ENCODE results near the gene KDELR3.

DNA sequence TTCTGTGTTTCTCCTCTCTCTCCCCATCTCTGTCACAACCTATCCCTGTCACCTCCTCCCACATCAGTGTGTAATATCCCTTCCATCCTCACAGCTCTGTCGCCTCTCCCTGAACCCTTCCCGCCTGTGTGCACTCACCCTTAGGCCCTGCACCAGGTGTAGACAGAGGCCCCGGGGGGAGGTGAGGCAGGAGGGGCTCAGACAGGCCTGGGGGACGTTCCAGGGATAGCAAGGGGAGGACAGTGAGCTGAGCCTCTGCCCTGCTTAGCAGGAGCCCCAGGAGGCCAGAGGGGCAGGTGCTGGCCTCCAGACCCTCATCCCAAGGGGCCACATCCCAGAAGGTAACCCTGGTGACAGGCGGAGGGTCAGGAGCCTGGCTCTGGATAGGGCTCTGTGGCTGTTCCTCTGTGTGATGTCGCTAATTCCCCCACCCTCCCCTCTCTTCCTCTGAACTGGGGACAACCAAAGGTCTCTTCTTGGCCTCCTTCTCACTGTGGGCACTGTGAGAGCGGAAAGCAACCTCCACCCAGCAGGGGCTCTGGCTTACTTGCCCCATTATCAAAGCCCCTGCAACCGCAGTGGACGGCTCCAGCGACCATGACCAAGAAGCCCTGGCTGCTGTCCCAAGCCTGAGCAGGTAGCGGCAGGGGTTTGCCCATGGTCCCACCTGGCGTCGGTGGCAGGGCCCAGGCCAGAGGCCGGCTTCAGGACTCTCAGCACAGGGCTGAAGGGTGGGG, 48.6 kb upstream of the KDELR3 start:
- TF ChIP-seq TAF1 (IDR thresholded peaks at IDR 0.05; ENCODE audit: borderline replicate concordance, low read depth, low read length) (no peak), POLR2A (IDR thresholded peaks at IDR 0.05; ENCODE audit: low read depth, low read length) (no peak), POLR2AphosphoS5 (IDR thresholded peaks at IDR 0.05; ENCODE audit: low read depth, low read length) (no peak)

Measured in GM12892 (cell line).